ENCODE results near the gene PMAIP1. TPM values are rescaled to one million over a fixed set of nuclear protein-coding genes. Genes with fewer than 3 reads are reported as not detected.

PMAIP1 gene
- total RNA-seq, 4 donors from 2014 or later, result 6.9 to 12.5 (median 7.8) TPM

GRCh38 chr18:59861009-59861408, 38.8 kb upstream of the PMAIP1 start:
- TF ChIP-seq POLR2A (IDR thresholded peaks at IDR 0.05) (no peak), CTCF (IDR thresholded peaks at IDR 0.05) (no peak)
- no peak for DNase-seq
- WGBS, 2 donors, result 69 to 71% methylated on average over 4 of the region's 4 CpGs

GRCh38 chr18:59861963-59862819, 37.6 kb upstream of the PMAIP1 start:
- WGBS, 2 donors, result 33 to 58% methylated on average over 4 to 6 of the region's 7 CpGs
- intact Hi-C loops (cut with DNase I), result no loop called here

More at GRCh38 chr18:59861009-59861408, 38.8 kb upstream of the PMAIP1 start:
- H3K9me3 ChIP-seq, result no peaks in the 10 kb centered on the region
- no peak overlapping the region for H3K27ac ChIP-seq
- peaks cover 0 to 13% (median 0%) of the 10 kb centered on the region in 4 donors for H3K27me3 ChIP-seq
- H3K4me3 ChIP-seq, result no peak overlapping the region
- no peaks in the 10 kb centered on the region for H3K36me3 ChIP-seq
- H3K4me1 ChIP-seq, result peaks cover 0 to 41% (median 3%) of the 10 kb centered on the region in 3 donors
- intact Hi-C loops (cut with DNase I), result no loop called here

GRCh38 chr18:59865241-59865986, 34.4 kb upstream of the PMAIP1 start:
- no peak for DNase-seq
- TF ChIP-seq CTCF (IDR thresholded peaks at IDR 0.05) (no peak), POLR2A (IDR thresholded peaks at IDR 0.05) (no peak)
- H3K4me3 ChIP-seq, result no peak overlapping the region
- H3K27me3 ChIP-seq, result peaks cover 0 to 3% (median 0%) of the 10 kb centered on the region in 4 donors
- H3K9me3 ChIP-seq, result no peaks in the 10 kb centered on the region
- no peak overlapping the region for H3K27ac ChIP-seq
- intact Hi-C loops (cut with DNase I), result no loop called here
- no peaks in the 10 kb centered on the region for H3K36me3 ChIP-seq
- WGBS, 2 donors, result 64 to 70% methylated on average over 6 of the region's 6 CpGs
- peaks cover 0 to 41% (median 3%) of the 10 kb centered on the region in 3 donors for H3K4me1 ChIP-seq

More at GRCh38 chr18:59861963-59862819, 37.6 kb upstream of the PMAIP1 start:
- TF ChIP-seq POLR2A (IDR thresholded peaks at IDR 0.05), result no peak
- TF ChIP-seq CTCF (IDR thresholded peaks at IDR 0.05), result no peak
- DNase-seq, result no peak
- Histone ChIP-seq H3K9me3 (no peaks in the 10 kb centered on the region), H3K27me3 (peaks cover 0 to 12% (median 0%) of the 10 kb centered on the region in 4 donors), H3K36me3 (no peaks in the 10 kb centered on the region), H3K27ac (peak overlapping the region in 3 of 4 donors; percentile 46 to 73 (median 52)), H3K4me1 (peaks cover 0 to 41% (median 3%) of the 10 kb centered on the region in 3 donors), H3K4me3 (no peak overlapping the region)

GRCh38 chr18:59866551-59867269, 33.1 kb upstream of the PMAIP1 start:
- DNase-seq, result no peak
- intact Hi-C loops (cut with DNase I), result no loop called here
- no peaks in the 10 kb centered on the region for H3K36me3 ChIP-seq
- H3K4me1 ChIP-seq, result peaks cover 0 to 35% (median 1%) of the 10 kb centered on the region in 3 donors
- no peak overlapping the region for H3K4me3 ChIP-seq
- no peak overlapping the region for H3K27ac ChIP-seq
- peaks cover 0 to 3% (median 0%) of the 10 kb centered on the region in 4 donors for H3K27me3 ChIP-seq
- TF ChIP-seq POLR2A (IDR thresholded peaks at IDR 0.05) (no peak), CTCF (IDR thresholded peaks at IDR 0.05) (no peak)
- no peaks in the 10 kb centered on the region for H3K9me3 ChIP-seq
- 83 to 89% methylated on average over 1 to 2 of the region's 2 CpGs for WGBS, 2 donors

Measured in esophagus squamous epithelium (tissue), 5 donors.